Activated CD8-positive, alpha-beta memory T cell treated with anti-CD3 and anti-CD28 coated beads, Interleukin-2, amount 10 ng/mL, durations not matched to agents 7 days and 5 days (primary cell): ENCODE results near the gene CADM3. TPM values are rescaled to one million over a fixed set of nuclear protein-coding genes. Genes with fewer than 3 reads are reported as not detected.

Source experiments
- total RNA-seq, 2 experiments: library from RNA; stranded (reverse); gene quantifications; one replicate each; pipeline ENCODE4 v1.2.3, GENCODE V29; 2021

Gene CADM3
- total RNA-seq, 2 experiments from 2014 or later, result not detected

Other genes starting within 250 kb of the CADM3 start
- gene PYHIN1, start 240.1 kb upstream of the CADM3 start, total RNA-seq, result 10 to 100 TPM; 57.8 to 59.4 TPM
- 100 to 1,000 TPM; 388 to 393 TPM for gene IFI16, start 161.7 kb upstream of the CADM3 start, total RNA-seq
- 10 to 100 TPM; 14.1 to 17.3 TPM for gene AIM2, start 94.8 kb upstream of the CADM3 start, total RNA-seq
- not detected for gene ACKR1, start 33.3 kb downstream of the CADM3 start, total RNA-seq
- not detected for gene FCER1A, start 130.7 kb downstream of the CADM3 start, total RNA-seq